HEK293 (cell line): Measurements from ENCODE around the gene FRMPD4.

ENCODE experiments used
- EGR2 ChIP-seq: fragments of 450-650 bp; formaldehyde crosslinking; IDR thresholded peaks from 2 replicates; pipeline ENCODE4 v1.5.1; 2016; ENCODE audit warnings: low read depth, missing biosample characterization, missing genetic modification characterization
- KLF1 ChIP-seq: fragments of 450-650 bp; formaldehyde crosslinking; IDR thresholded peaks from 2 replicates; pipeline ENCODE4 v1.5.1; 2016; ENCODE audit warnings: missing biosample characterization, missing genetic modification characterization
- PRDM1 ChIP-seq: fragments of 450-650 bp; formaldehyde crosslinking; IDR thresholded peaks from 2 replicates; pipeline ENCODE4; 2016; ENCODE audit warnings: missing biosample characterization, missing genetic modification characterization
- PRDM10 ChIP-seq: fragments of 450-650 bp; formaldehyde crosslinking; IDR thresholded peaks from 2 replicates; pipeline ENCODE4 v1.5.1; 2016; ENCODE audit warnings: missing biosample characterization, missing genetic modification characterization
- SCRT1 ChIP-seq: fragments of 450-650 bp; formaldehyde crosslinking; IDR thresholded peaks from 2 replicates; pipeline ENCODE4 v1.5.1; 2016; ENCODE audit warnings: missing biosample characterization, missing genetic modification characterization, borderline replicate concordance
- SCRT2 ChIP-seq: fragments of 450-650 bp; formaldehyde crosslinking; IDR thresholded peaks from 2 replicates; pipeline ENCODE4 v1.5.1; 2016; ENCODE audit warnings: missing biosample characterization, missing genetic modification characterization
- TCF7L2 ChIP-seq: IDR thresholded peaks from 2 replicates; pipeline ENCODE4 v1.6.1; 2011; ENCODE audit warnings: low read depth, mild to moderate bottlenecking, inconsistent platforms, low read length, moderate library complexity, borderline replicate concordance
- ZBTB1 ChIP-seq: fragments of 450-650 bp; formaldehyde crosslinking; IDR thresholded peaks from 2 replicates; pipeline ENCODE4 v1.5.1; 2016; ENCODE audit warnings: missing biosample characterization, missing genetic modification characterization
- ZBTB20 ChIP-seq: fragments of 450-650 bp; formaldehyde crosslinking; IDR thresholded peaks from 2 replicates; pipeline ENCODE4 v1.5.1; 2016; ENCODE audit warnings: missing biosample characterization, missing genetic modification characterization
- ZBTB21 ChIP-seq: fragments of 450-650 bp; formaldehyde crosslinking; IDR thresholded peaks from 2 replicates; pipeline ENCODE4 v1.5.1; 2017; ENCODE audit warnings: missing biosample characterization, missing genetic modification characterization
- ZBTB48 ChIP-seq: fragments of 450-650 bp; formaldehyde crosslinking; IDR thresholded peaks from 2 replicates; pipeline ENCODE4 v1.5.1; 2016; ENCODE audit warnings: missing biosample characterization, missing genetic modification characterization
- ZBTB7A ChIP-seq: fragments of 450-650 bp; formaldehyde crosslinking; IDR thresholded peaks from 2 replicates; pipeline ENCODE4 v1.5.1; 2016; ENCODE audit warnings: low read depth, missing biosample characterization, missing genetic modification characterization
- ZFP3 ChIP-seq: fragments of 450-650 bp; formaldehyde crosslinking; IDR thresholded peaks from 2 replicates; pipeline ENCODE4 v1.5.1; 2016; ENCODE audit warnings: low read depth, missing biosample characterization, missing genetic modification characterization
- ZFP37 ChIP-seq: fragments of 450-650 bp; formaldehyde crosslinking; IDR thresholded peaks from 2 replicates; pipeline ENCODE4 v1.5.1; 2016; ENCODE audit warnings: missing biosample characterization, missing genetic modification characterization
- ZNF112 ChIP-seq: fragments of 450-650 bp; formaldehyde crosslinking; IDR thresholded peaks from 2 replicates; pipeline ENCODE4 v1.5.0; 2017; ENCODE audit warnings: missing biosample characterization, missing genetic modification characterization
- ZNF174 ChIP-seq: fragments of 450-650 bp; formaldehyde crosslinking; IDR thresholded peaks from 2 replicates; pipeline ENCODE4 v1.5.0; 2017; ENCODE audit warnings: missing biosample characterization, mild to moderate bottlenecking, missing genetic modification characterization
- ZNF175 ChIP-seq: fragments of 450-650 bp; formaldehyde crosslinking; IDR thresholded peaks from 2 replicates; pipeline ENCODE4 v1.5.1; 2016; ENCODE audit warnings: missing biosample characterization, missing genetic modification characterization
- ZNF184 ChIP-seq: fragments of 450-650 bp; IDR thresholded peaks from 2 replicates; pipeline ENCODE4 v1.5.1; 2018; ENCODE audit warnings: missing biosample characterization, mild to moderate bottlenecking, missing genetic modification characterization
- ZNF2 ChIP-seq: fragments of 450-650 bp; formaldehyde crosslinking; IDR thresholded peaks from 2 replicates; pipeline ENCODE4 v1.5.1; 2016; ENCODE audit warnings: missing biosample characterization, missing genetic modification characterization
- ZNF211 ChIP-seq: fragments of 450-650 bp; formaldehyde crosslinking; IDR thresholded peaks from 2 replicates; pipeline ENCODE4 v1.5.1; 2016; ENCODE audit warnings: low read depth, missing biosample characterization, missing genetic modification characterization
- ZNF223 ChIP-seq: fragments of 450-650 bp; formaldehyde crosslinking; IDR thresholded peaks from 2 replicates; pipeline ENCODE4 v1.5.1; 2016; ENCODE audit warnings: missing biosample characterization, missing genetic modification characterization
- ZNF24 ChIP-seq: fragments of 450-650 bp; formaldehyde crosslinking; IDR thresholded peaks from 2 replicates; pipeline ENCODE4 v1.5.1; 2016; ENCODE audit warnings: missing biosample characterization, missing genetic modification characterization
- ZNF274 ChIP-seq, 2 experiments: fragments of 200-500 bp in 1 of 2; fragments of 450-650 bp in 1 of 2; sonication (Bioruptor generic) in 1 of 2; formaldehyde crosslinking in 1 of 2; IDR thresholded peaks; 2 replicates each; pipeline versions ENCODE4 v1.5.1 to v1.6.1; 2014 to 2016; ENCODE audit warnings: borderline replicate concordance in 1 of 2, inconsistent platforms in 1 of 2, low read length in 1 of 2, missing biosample characterization in 1 of 2, missing genetic modification characterization in 1 of 2
- ZNF280D ChIP-seq: fragments of 450-650 bp; formaldehyde crosslinking; IDR thresholded peaks from 2 replicates; pipeline ENCODE4 v1.5.1; 2016; ENCODE audit warnings: missing biosample characterization, missing genetic modification characterization
- ZNF311 ChIP-seq: fragments of 450-650 bp; formaldehyde crosslinking; IDR thresholded peaks from 2 replicates; pipeline ENCODE4 v1.5.1; 2017; ENCODE audit warnings: missing biosample characterization, missing genetic modification characterization, borderline replicate concordance
- ZNF366 ChIP-seq: fragments of 450-650 bp; formaldehyde crosslinking; conservative IDR thresholded peaks from 2 replicates; pipeline ENCODE4 v1.5.1; 2016; ENCODE audit warnings: missing biosample characterization, missing genetic modification characterization
- ZNF404 ChIP-seq: fragments of 450-650 bp; formaldehyde crosslinking; IDR thresholded peaks from 2 replicates; pipeline ENCODE4 v1.5.1; 2017; ENCODE audit warnings: missing biosample characterization, missing genetic modification characterization
- ZNF521 ChIP-seq: fragments of 450-650 bp; formaldehyde crosslinking; IDR thresholded peaks from 2 replicates; pipeline ENCODE4 v1.5.1; 2017; ENCODE audit warnings: missing biosample characterization, mild to moderate bottlenecking, missing genetic modification characterization
- ZNF530 ChIP-seq: fragments of 450-650 bp; formaldehyde crosslinking; IDR thresholded peaks from 2 replicates; pipeline ENCODE4 v1.5.1; 2016; ENCODE audit warnings: low read depth, missing biosample characterization, missing genetic modification characterization
- ZNF610 ChIP-seq: fragments of 450-650 bp; formaldehyde crosslinking; IDR thresholded peaks from 2 replicates; pipeline ENCODE4 v1.5.1; 2016; ENCODE audit warnings: missing biosample characterization, missing genetic modification characterization, borderline replicate concordance
- ZNF624 ChIP-seq: fragments of 450-650 bp; formaldehyde crosslinking; IDR thresholded peaks from 2 replicates; pipeline ENCODE4 v1.5.1; 2017; ENCODE audit warnings: missing biosample characterization, missing genetic modification characterization
- ZNF707 ChIP-seq: fragments of 450-650 bp; formaldehyde crosslinking; IDR thresholded peaks from 2 replicates; pipeline ENCODE4 v1.5.1; 2016; ENCODE audit warnings: missing biosample characterization, missing genetic modification characterization
- ZNF777 ChIP-seq: fragments of 450-650 bp; formaldehyde crosslinking; IDR thresholded peaks from 2 replicates; pipeline ENCODE4 v1.5.1; 2017; ENCODE audit warnings: missing biosample characterization, missing genetic modification characterization, borderline replicate concordance
- ZSCAN30 ChIP-seq: fragments of 450-650 bp; IDR thresholded peaks from 2 replicates; pipeline ENCODE4 v1.5.1; 2018; ENCODE audit warnings: missing biosample characterization, mild to moderate bottlenecking, missing genetic modification characterization, moderate library complexity
- ZXDB ChIP-seq: fragments of 450-650 bp; formaldehyde crosslinking; IDR thresholded peaks from 2 replicates; pipeline ENCODE4 v1.5.1; 2016; ENCODE audit warnings: missing biosample characterization, missing genetic modification characterization

Gene FRMPD4

GRCh38 chrX:12138361-12139313 lies at the start of gene FRMPD4 (continued):
- TF ChIP-seq ZSCAN30 (tag by site-specific recombination) (peak; percentile 60), SCRT2 (tag by site-specific recombination) (no peak), TCF7L2 (no peak), ZXDB (0 out of 2 replicates have a peak, but pooled peaks have one; percentile 35), ZNF610 (no peak), ZNF366 (no peak), EGR2 (tag by site-specific recombination) (peak; percentile 11; the same call in 1 of the 2 replicates), KLF1 (0 out of 2 replicates have a peak, but pooled peaks have one; percentile 24), ZBTB48 (no peak; the same call in none of the 2 replicates), ZNF280D (no peak), PRDM1 (tag by site-specific recombination) (no peak), ZNF223 (tag by site-specific recombination) (no peak), ZNF311 (tag by site-specific recombination) (no peak), ZNF184 (tag by site-specific recombination) (no peak), ZNF24 (tag by site-specific recombination) (no peak), ZBTB20 (tag by site-specific recombination) (peak; percentile 49; the same call in 1 of the 2 replicates), ZNF530 (tag by site-specific recombination) (no peak), ZNF112 (no peak), ZNF211 (tag by site-specific recombination) (no peak), ZNF175 (no peak), ZNF521 (tag by site-specific recombination) (no peak), ZNF274 (IDR thresholded peaks at IDR 0.05; ENCODE audit: low read length) (no peak), ZNF274 (tag by site-specific recombination; IDR thresholded peaks at IDR 0.05; ENCODE audit: borderline replicate concordance) (no peak), SCRT1 (no peak), ZFP3 (no peak), ZNF777 (no peak), ZNF624 (tag by site-specific recombination) (no peak), ZNF404 (no peak), PRDM10 (tag by site-specific recombination) (peak; percentile 64; the same call in 1 of the 2 replicates), ZBTB21 (no peak), ZBTB1 (tag by site-specific recombination) (no peak), ZFP37 (0 out of 2 replicates have a peak, but pooled peaks have one; percentile 49), ZNF2 (peak; percentile 31; the same call in 1 of the 2 replicates), ZBTB7A (no peak), ZNF707 (tag by site-specific recombination) (no peak), ZNF174 (no peak)
